Stimulated activated CD4-positive, alpha-beta T cell treated with anti-CD3 and anti-CD28 coated beads, TNF-alpha, amount 100 ng/mL, for 1 hour (primary cell): ENCODE measurements around the gene NPHS1.
"Not testable (repeated sequence)": the region's sequence is repeated elsewhere in the genome, so short reads cannot be mapped to it uniquely, and the experiment has no call there.

ENCODE experiments used
- DNase-seq, 3 donors: peaks; one replicate each; pipeline ENCODE4 v3.0.0-alpha.2; 2020; ENCODE audit warnings: low read depth in 3 of 3, low spot score in 1 of 3

The NPHS1 gene

DNA sequence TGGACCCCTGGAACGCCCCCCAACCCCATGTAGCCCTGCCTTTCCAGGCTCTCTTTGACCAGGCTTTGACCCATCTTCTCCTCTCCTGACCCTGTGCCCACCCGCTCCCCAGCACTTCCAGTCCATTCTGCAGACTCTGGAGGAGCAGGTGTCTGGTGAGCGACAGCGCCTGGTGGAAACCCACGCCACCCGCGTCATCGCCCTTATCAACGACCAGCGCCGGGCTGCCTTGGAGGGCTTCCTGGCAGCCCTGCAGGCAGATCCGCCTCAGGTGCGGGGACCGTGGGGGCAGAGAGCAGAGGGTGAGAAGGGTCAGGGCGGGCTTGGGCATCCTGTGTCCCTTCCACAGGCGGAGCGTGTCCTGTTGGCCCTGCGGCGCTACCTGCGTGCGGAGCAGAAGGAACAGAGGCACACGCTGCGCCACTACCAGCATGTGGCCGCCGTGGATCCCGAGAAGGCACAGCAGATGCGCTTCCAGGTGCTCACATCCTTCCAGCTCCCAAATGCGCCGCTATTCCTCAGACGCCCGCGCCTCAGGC is 22.2 kb upstream of the NPHS1 start:
- DNase-seq = no peak

GRCh38 chr19:35872180-35872579 is 19.9 kb upstream of the NPHS1 start:
- no peak for DNase-seq

- no peak for DNase-seq
These were observed 19.3 kb upstream of the NPHS1 start for GRCh38 chr19:35871611-35872010.

GRCh38 chr19:35870798-35871197 is 18.5 kb upstream of the NPHS1 start:
- no peak for DNase-seq

DNA sequence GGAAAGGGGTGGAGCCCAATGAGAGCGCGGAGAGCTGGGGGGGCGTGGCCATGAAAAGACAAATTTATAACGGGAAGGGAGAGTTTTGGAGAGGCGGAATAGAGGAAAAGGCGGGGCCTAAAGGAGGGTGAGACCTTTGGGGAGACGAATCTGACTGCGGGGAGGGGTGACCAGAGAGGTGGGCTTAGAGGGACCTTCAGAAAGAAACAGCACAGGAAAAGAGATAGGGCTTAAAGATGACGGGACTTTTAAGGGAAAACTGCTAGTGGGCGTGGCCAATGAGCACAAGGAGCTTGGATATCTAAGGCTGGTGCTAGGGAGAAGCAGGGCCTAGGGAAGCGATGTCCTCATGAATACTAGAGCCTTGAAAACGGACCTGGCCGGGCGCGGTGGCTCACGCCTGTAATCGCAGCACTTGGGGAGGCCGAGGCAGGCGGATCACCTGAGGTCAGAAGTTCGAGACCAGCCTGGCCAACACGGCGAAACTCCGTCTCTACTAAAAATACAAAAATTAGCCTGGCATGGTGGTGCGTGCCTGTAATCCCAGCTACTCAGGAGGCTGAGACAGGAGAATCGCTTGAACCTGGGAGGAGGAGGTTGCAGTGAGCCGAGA is 17.9 kb upstream of the NPHS1 start:
- not testable (repeated sequence) for DNase-seq

DNA sequence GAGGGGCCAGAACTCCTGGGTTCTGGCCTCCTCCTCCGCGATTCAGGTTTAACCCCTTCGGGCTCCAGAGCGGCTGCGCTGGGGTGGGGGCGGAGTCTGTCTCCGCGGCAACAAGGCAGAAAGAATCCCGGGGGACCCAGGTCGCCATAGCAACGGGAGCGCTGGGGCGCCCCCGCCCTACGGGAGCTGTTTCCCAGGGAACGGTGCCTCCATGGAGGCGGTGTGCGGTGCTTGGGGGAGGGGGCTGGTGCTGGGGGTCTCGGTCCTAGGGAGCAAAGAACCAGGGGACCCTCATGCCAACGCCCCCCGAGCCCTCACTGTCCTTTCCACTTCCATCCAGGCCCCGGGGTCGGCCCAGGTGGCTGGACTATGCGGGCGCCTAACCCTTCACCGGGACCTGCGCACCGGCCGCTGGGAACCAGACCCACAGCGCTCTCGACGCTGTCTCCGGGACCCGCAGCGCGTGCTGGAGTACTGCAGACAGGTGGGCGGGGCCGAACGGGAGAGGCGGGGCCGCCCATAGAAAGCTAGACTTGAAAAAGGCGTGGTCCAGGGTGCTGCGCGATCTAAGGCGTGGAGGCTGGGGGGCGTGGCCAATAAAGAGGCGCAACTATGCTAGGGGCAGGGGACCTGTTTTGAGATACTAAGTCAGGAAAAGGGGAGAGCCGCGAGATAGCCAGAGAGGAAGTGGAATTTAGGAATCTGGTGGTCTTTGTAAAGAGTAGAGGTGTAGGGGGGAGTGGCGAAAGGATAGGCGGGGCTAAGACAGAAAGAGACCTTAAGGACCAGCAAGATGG is 17.2 kb upstream of the NPHS1 start:
- DNase-seq = peak in 1 of 3 donors; percentile 67

GRCh38 chr19:35868823-35869326 is 16.6 kb upstream of the NPHS1 start:
- no peak for DNase-seq

- DNase-seq = peak in 1 of 3 donors; percentile 64
These were observed 16.0 kb upstream of the NPHS1 start, which contains the start of gene APLP1 for GRCh38 chr19:35868172-35868822. APLP1 (plus strand) TSS chr19:35868574; CDS start chr19:35868637, 63 bp downstream.

DNA sequence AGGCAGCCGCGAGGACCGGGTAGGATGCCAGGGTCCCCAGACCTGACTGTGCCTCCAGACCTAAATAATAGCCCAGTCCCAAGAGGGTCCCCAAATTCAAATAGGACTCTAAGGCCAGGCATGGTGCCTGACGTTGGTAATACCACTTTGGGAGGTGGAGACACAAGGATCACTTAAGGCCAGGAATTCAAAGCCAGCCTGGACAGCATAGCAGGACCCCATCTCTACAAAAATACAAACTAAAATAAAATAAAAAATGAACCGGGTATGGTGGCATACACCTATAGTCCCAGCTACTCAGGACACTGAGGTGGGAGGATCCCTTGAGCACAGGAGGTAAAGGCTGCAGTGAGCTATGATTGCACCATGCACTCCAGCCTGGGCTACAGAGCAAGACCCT is 10.7 kb upstream of the NPHS1 start:
- no peak for DNase-seq

DNA sequence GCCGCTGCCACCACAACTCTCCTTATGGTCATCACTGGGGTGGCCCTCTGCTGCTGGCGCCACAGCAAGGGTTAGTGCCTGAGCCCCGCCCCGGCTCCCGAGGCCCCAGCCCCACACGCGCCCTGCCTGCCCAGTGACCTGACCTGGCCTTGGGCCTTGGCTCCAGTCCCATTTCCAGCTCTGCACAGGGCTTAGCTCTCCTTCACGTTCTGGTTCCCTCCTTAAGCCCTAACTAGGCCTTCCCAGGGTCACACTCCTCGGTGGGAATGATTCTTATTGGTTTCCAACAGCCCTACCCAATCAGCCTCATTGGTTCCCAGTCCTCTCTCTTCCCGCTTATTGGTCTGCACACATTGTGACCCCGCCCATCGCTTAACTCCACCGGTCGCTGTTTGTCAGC is 10.2 kb upstream of the NPHS1 start:
- DNase-seq = no peak

- DNase-seq = no peak
These were observed 9.4 kb upstream of the NPHS1 start for GRCh38 chr19:35861640-35862160.

DNA sequence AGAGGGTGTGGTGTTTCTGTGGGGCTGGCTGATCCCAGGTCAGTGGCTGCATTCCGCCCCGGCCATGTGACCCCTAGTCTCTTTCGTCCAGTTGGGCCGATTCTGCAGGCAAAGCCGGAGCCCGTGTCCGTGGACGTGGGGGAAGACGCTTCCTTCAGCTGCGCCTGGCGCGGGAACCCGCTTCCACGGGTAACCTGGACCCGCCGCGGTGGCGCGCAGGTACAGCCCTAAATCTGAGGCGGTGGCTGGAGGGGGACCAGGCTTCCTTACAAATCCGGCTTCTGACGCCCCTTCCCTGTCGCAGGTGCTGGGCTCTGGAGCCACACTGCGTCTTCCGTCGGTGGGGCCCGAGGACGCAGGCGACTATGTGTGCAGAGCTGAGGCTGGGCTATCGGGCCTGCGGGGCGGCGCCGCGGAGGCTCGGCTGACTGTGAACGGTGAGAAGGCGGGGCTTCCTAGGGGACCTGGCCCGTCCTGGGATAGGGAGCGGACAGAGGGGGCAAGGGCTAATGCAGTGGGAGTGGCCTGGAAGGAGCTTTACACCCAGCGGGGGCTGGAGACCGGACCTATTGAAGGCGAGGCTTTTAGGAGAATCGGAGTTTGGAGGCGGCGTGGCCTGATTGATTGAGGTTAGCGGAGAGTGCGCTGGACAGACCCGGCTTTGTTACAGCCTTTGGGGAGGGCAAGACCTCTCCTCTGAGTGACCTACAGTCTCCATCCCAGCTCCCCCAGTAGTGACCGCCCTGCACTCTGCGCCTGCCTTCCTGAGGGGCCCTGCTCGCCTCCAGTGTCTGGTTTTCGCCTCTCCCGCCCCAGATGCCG is 8.7 kb upstream of the NPHS1 start:
- DNase-seq = no peak

GRCh38 chr19:35860436-35860817 is 8.1 kb upstream of the NPHS1 start:
- no peak for DNase-seq

DNA sequence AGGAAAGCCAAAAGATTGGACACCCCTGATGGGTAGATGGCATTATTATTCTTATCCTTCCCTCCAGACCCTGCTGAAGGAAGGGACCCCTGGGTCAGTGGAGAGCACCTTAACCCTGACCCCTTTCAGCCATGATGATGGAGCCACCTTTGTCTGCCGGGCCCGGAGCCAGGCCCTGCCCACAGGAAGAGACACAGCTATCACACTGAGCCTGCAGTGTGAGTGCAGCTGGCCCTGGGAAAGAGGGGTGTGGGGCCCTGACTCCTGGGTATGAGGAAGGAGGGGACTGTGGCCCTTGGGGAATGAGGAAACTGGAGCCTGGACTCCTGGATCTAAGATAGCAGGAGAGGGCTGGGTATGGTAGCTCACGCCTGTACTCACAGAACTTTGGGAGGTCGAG is 7.1 kb upstream of the NPHS1 start:
- DNase-seq = no peak

- DNase-seq = no peak
These were observed 6.0 kb upstream of the NPHS1 start for GRCh38 chr19:35858311-35858710.

- DNase-seq = peak in 1 of 3 donors; percentile 33
These were observed 4.3 kb upstream of the NPHS1 start, which contains the start of gene KIRREL2 for GRCh38 chr19:35856546-35857149. KIRREL2 (plus strand) TSS chr19:35856911; CDS start chr19:35857120, 209 bp downstream.

GRCh38 chr19:35853038-35853756 is 893 bp upstream of the NPHS1 start:
- no peak for DNase-seq

DNA sequence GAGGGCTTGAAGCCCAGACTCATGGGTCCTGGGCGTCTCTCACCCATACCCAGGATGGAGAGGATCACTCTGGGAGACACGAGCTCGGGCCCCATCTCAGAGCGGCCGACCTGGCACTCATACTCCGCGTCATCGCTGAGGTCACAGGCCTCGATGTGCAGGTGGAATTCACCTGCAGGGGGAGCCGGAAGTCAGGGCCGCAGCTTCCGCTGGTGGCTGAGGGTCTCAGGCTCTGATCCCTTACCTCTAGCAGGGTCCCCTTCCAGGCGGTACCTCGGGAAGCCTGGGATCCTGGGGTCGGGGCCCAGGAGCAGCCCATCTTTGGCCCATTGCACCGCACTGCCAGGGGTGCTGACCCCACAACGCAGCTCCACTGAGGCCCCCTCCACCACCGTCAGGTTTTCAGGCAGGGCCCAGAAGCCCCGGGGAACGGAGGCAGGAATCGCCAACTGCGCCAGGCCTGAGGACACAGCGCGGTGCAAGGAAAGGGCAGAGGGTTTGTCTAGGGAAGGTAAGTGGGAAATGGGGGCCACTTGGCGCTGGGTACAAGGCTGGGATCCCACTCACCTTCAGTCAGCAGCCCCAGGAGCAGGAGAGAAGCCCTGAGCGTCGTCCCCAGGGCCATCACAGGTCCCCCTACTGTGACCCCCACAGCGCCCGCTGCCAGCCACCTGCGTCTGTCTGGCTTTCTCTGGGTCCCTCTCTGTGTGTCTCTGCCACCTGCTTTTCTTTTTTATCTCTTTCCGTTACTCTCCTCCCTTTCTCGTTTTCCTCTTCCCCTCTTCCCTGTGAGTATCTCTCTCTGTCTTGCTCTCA is 883 bp downstream of the NPHS1 start:
- DNase-seq = no peak
